ENCODE results near the gene PTGS2. TPM values are rescaled to one million over a fixed set of nuclear protein-coding genes. Genes with fewer than 3 reads are reported as not detected.

PTGS2 gene
- total RNA-seq, 1 experiment from 2014 or later = 0.91 TPM

- intact Hi-C loops (cut with micrococcal nuclease) = loop anchor here (2.0 kb wide), 1 partner anchor 75 kb away; no protein-coding TSS in a partner anchor
- BruUV-seq (replicated peaks) = no TSS peak
- DNase-seq (ENCODE audit: low read depth, low spot score) = no peak
- no peaks in the 10 kb centered on the region for H3K9me3 ChIP-seq (ENCODE audit: control insufficient read depth in 1 of 2, insufficient read depth in 1 of 2, low read depth in 1 of 2, low read length in 2 of 2)
- peak overlapping the region; percentile 99 for H2AFZ ChIP-seq (ENCODE audit: low read depth, low read length, poor library complexity, severe bottlenecking)
- H3K9me2 ChIP-seq (ENCODE audit: insufficient read depth) = no peaks in the 10 kb centered on the region
- peak overlapping the region; percentile 56 to 72 for H3K4me3 ChIP-seq (replicated peaks in 1 of 2; ENCODE audit: low read depth in 1 of 2, low read length in 2 of 2)
- RAD21 ChIA-PET (ENCODE audit: low non-redundant PET in 1 of 2, low total read pairs in 2 of 2, uncharacterized antibody in 2 of 2, unreplicated experiment in 2 of 2) = no interaction called here
- POLR2A ChIA-PET = interaction anchor here (0.8 to 1.0 kb wide), 2 partner anchors 14 to 56 kb away, joined by 3 read pairs; no protein-coding TSS in a partner anchor
- no peaks in the 10 kb centered on the region for H3K36me3 ChIP-seq (ENCODE audit: control insufficient read depth in 1 of 2, insufficient read depth in 2 of 2, low read length in 2 of 2)
- H3K27ac ChIP-seq (ENCODE audit: low read depth, low read length) = no peak overlapping the region
- peak overlapping the region; percentile 94 for H3K4me2 ChIP-seq (ENCODE audit: low read length)
- H3K27me3 ChIP-seq (ENCODE audit: insufficient read depth, low read length) = no peaks in the 10 kb centered on the region
- peak overlapping the region; percentile 61 for H3K9ac ChIP-seq (ENCODE audit: low read length)
- ATAC-seq = no peak
- TF ChIP-seq CBX3 (IDR thresholded peaks at IDR 0.05; ENCODE audit: low read depth) (no peak), POLR2A (IDR thresholded peaks at IDR 0.05; ENCODE audit: borderline replicate concordance, extremely low read depth, insufficient read depth, insufficient read length) (no peak), JUND (IDR thresholded peaks at IDR 0.05) (no peak), YY1 (IDR thresholded peaks at IDR 0.05; ENCODE audit: extremely low read depth, insufficient replicate concordance, low read depth, low read length) (no peak), EZH2 (IDR thresholded peaks at IDR 0.05) (no peak), RAD21 (IDR thresholded peaks at IDR 0.05; ENCODE audit: low read depth) (no peak; the same call in 1 of the 2 replicates), SP1 (IDR thresholded peaks at IDR 0.05; ENCODE audit: low read depth) (no peak), TCF7L2 (IDR thresholded peaks at IDR 0.05; ENCODE audit: borderline replicate concordance, extremely low read depth, insufficient read depth, insufficient read length) (no peak), POLR2AphosphoS5 (IDR thresholded peaks at IDR 0.05; ENCODE audit: low read depth, low read length) (no peak), EGR1 (IDR thresholded peaks at IDR 0.05; ENCODE audit: low read depth) (no peak), MAX (IDR thresholded peaks at IDR 0.05) (no peak), ATF3 (IDR thresholded peaks at IDR 0.05) (no peak)
- CTCF ChIA-PET = interaction anchor here (0.9 to 2.1 kb wide), 4 partner anchors 43 to 305 kb away, joined by 3 to 6 read pairs (median 4); partner anchors contain the start of genes ODR4 and TPR
- H3K79me2 ChIP-seq (ENCODE audit: insufficient read depth, low read length) = no peaks in the 10 kb centered on the region
- H4K20me1 ChIP-seq (ENCODE audit: insufficient read depth) = no peaks in the 10 kb centered on the region
- peaks cover 0 to 16% of the 10 kb centered on the region in 2 experiments; a peak in 3 of 4 replicates for H3K4me1 ChIP-seq (ENCODE audit: control insufficient read depth in 1 of 2, insufficient read depth in 2 of 2, low read length in 2 of 2)
Observed at GRCh38 chr1:186679924-186680244, 339 bp downstream of the PTGS2 start.

- Histone ChIP-seq H3K4me2 (ENCODE audit: low read length) (no peak overlapping the region), H3K27me3 (ENCODE audit: insufficient read depth, low read length) (no peaks in the 10 kb centered on the region), H3K9me3 (ENCODE audit: control insufficient read depth in 1 of 2, insufficient read depth in 1 of 2, low read depth in 1 of 2, low read length in 2 of 2) (no peaks in the 10 kb centered on the region), H3K36me3 (ENCODE audit: control insufficient read depth in 1 of 2, insufficient read depth in 2 of 2, low read length in 2 of 2) (no peaks in the 10 kb centered on the region), H3K27ac (ENCODE audit: low read depth, low read length) (no peak overlapping the region), H3K79me2 (ENCODE audit: insufficient read depth, low read length) (no peaks in the 10 kb centered on the region), H3K4me1 (ENCODE audit: control insufficient read depth in 1 of 2, insufficient read depth in 2 of 2, low read length in 2 of 2) (peaks cover 0 to 16% of the 10 kb centered on the region in 2 experiments; a peak in 3 of 4 replicates), H2AFZ (ENCODE audit: low read depth, low read length, poor library complexity, severe bottlenecking) (no peak overlapping the region), H3K4me3 (replicated peaks in 1 of 2; ENCODE audit: low read depth in 1 of 2, low read length in 2 of 2) (no peak overlapping the region), H4K20me1 (ENCODE audit: insufficient read depth) (no peaks in the 10 kb centered on the region), H3K9ac (ENCODE audit: low read length) (no peak overlapping the region), H3K9me2 (ENCODE audit: insufficient read depth) (no peaks in the 10 kb centered on the region)
- no peak for TF ChIP-seq YY1 (IDR thresholded peaks at IDR 0.05; ENCODE audit: extremely low read depth, insufficient replicate concordance, low read depth, low read length)
- no peak for TF ChIP-seq MAX (IDR thresholded peaks at IDR 0.05)
- no peak for TF ChIP-seq FOSL1 (IDR thresholded peaks at IDR 0.05; ENCODE audit: low read depth)
- TF ChIP-seq SIN3A (IDR thresholded peaks at IDR 0.05; ENCODE audit: low read depth) = no peak
- no peak for TF ChIP-seq CBX3 (IDR thresholded peaks at IDR 0.05; ENCODE audit: low read depth)
- TF ChIP-seq CEBPB (IDR thresholded peaks at IDR 0.05; ENCODE audit: low read depth) = no peak
- no peak for TF ChIP-seq RAD21 (IDR thresholded peaks at IDR 0.05; ENCODE audit: low read depth)
- no peak for TF ChIP-seq POLR2A (IDR thresholded peaks at IDR 0.05; ENCODE audit: borderline replicate concordance, extremely low read depth, insufficient read depth, insufficient read length)
- no peak for TF ChIP-seq SRF (IDR thresholded peaks at IDR 0.05; ENCODE audit: low read depth)
- no peak for TF ChIP-seq EZH2 (IDR thresholded peaks at IDR 0.05)
- TF ChIP-seq ATF3 (IDR thresholded peaks at IDR 0.05) = no peak
- TF ChIP-seq POLR2AphosphoS5 (IDR thresholded peaks at IDR 0.05; ENCODE audit: low read depth, low read length) = no peak
- TF ChIP-seq EGR1 (IDR thresholded peaks at IDR 0.05; ENCODE audit: low read depth) = no peak
- no peak for TF ChIP-seq JUND (IDR thresholded peaks at IDR 0.05)
- no peak for TF ChIP-seq ZFX (IDR thresholded peaks at IDR 0.05)
- no peak for TF ChIP-seq EZH2phosphoT487 (IDR thresholded peaks at IDR 0.05; ENCODE audit: borderline replicate concordance)
- no peak for TF ChIP-seq ZNF274 (IDR thresholded peaks at IDR 0.05; ENCODE audit: low read depth, low read length)
- ATAC-seq (no peak), DNase-seq (ENCODE audit: low read depth, low spot score) (no peak)
- ChIA-PET CTCF (no interaction called here), POLR2A (no interaction called here), RAD21 (ENCODE audit: low non-redundant PET in 1 of 2, low total read pairs in 2 of 2, uncharacterized antibody in 2 of 2, unreplicated experiment in 2 of 2) (no interaction called here)
- intact Hi-C loops (cut with micrococcal nuclease) = no loop called here
- no TSS peak for BruUV-seq (replicated peaks)
Observed at GRCh38 chr1:186678155-186678554, 2.1 kb downstream of the PTGS2 start.

Measured in HCT116 (cell line).